Ishikawa (cell line): ENCODE measurements around the gene MED12.

Experiments used
- CEBPB ChIP-seq: IDR thresholded peaks from 2 replicates; pipeline ENCODE4 v1.6.1; 2012
- CREB1 ChIP-seq: IDR thresholded peaks from 2 replicates; pipeline ENCODE4 v1.6.1; 2012; ENCODE audit warnings: low read depth
- EGR1 ChIP-seq: IDR thresholded peaks from 2 replicates; pipeline ENCODE4 v1.6.1; 2012
- EP300 ChIP-seq: IDR thresholded peaks from 2 replicates; pipeline ENCODE4 v1.6.1; 2012; ENCODE audit warnings: borderline replicate concordance
- FOXM1 ChIP-seq: IDR thresholded peaks from 2 replicates; pipeline ENCODE4 v1.6.1; 2012; ENCODE audit warnings: low read depth, borderline replicate concordance
- NFIC ChIP-seq: IDR thresholded peaks from 2 replicates; pipeline ENCODE4 v1.6.1; 2012
- RAD21 ChIP-seq: IDR thresholded peaks from 2 replicates; pipeline ENCODE4 v1.6.1; 2012; ENCODE audit warnings: low read depth
- TAF1 ChIP-seq: IDR thresholded peaks from 2 replicates; pipeline ENCODE4 v1.6.1; 2012; ENCODE audit warnings: low read depth, mild to moderate bottlenecking
- TCF12 ChIP-seq: IDR thresholded peaks from 2 replicates; pipeline ENCODE4 v1.6.1; 2012; ENCODE audit warnings: low read depth
- TEAD4 ChIP-seq: IDR thresholded peaks from 2 replicates; pipeline ENCODE4 v1.6.1; 2012
- YY1 ChIP-seq: IDR thresholded peaks from 2 replicates; pipeline ENCODE4 v1.6.1; 2012; ENCODE audit warnings: low read depth
- ZBTB7A ChIP-seq: IDR thresholded peaks from 2 replicates; pipeline ENCODE4 v1.6.1; 2012; ENCODE audit warnings: low read depth
- TF ChIP-seq, protein P1 (sequence below): IDR thresholded peaks from 2 replicates; pipeline ENCODE4 v1.6.1; 2012; ENCODE audit warnings: low read depth, mild to moderate bottlenecking
- TF ChIP-seq, protein P2 (sequence below): IDR thresholded peaks from 2 replicates; pipeline ENCODE4 v1.6.1; 2012
- TF ChIP-seq, protein P3 (sequence below): IDR thresholded peaks from 2 replicates; pipeline ENCODE4 v1.6.1; 2012

Gene MED12

DNA sequence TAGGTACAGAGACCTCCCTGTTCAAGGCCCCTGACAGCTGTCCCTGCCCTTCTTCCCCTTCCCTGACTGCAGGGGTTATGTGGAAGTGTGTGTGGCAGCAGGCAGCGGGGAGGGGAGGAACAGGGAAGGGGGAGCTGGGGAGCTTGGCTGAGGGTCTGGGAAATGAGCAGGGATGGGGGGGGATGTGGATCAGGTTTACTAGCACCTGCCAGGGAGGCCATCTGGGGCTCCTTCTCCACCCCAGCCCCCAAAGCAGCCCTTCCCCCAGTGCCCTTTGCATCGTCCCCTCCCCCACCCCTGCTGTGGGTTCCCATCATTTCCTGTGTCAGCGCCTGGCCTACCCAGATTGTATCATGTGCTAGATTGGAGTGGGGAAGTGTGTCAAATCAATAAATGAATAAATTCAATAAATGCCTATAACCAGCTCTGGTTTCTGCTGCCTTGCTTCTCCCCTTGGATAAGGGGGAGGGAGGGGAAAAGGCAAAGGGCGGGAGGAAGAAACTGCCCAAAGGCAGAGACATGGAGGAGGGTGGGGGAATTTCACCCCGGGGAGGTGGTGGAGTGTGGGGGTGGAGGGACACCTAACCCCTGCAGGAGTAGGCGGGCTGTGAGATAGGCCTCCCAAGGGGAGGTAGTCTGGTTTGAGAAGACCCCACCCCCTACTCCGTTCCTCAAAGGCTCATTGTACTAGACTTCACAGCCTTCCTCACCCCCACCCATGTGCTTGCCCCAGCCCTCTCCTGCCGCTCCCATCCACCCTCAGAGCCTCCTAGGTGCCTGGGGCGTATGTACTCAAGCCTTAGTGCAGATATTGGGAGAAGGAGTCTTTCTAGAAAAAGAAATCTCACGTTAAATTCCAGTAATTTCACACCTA lies 15.0 kb upstream of the MED12 start:
- TF ChIP-seq, protein P1, sequence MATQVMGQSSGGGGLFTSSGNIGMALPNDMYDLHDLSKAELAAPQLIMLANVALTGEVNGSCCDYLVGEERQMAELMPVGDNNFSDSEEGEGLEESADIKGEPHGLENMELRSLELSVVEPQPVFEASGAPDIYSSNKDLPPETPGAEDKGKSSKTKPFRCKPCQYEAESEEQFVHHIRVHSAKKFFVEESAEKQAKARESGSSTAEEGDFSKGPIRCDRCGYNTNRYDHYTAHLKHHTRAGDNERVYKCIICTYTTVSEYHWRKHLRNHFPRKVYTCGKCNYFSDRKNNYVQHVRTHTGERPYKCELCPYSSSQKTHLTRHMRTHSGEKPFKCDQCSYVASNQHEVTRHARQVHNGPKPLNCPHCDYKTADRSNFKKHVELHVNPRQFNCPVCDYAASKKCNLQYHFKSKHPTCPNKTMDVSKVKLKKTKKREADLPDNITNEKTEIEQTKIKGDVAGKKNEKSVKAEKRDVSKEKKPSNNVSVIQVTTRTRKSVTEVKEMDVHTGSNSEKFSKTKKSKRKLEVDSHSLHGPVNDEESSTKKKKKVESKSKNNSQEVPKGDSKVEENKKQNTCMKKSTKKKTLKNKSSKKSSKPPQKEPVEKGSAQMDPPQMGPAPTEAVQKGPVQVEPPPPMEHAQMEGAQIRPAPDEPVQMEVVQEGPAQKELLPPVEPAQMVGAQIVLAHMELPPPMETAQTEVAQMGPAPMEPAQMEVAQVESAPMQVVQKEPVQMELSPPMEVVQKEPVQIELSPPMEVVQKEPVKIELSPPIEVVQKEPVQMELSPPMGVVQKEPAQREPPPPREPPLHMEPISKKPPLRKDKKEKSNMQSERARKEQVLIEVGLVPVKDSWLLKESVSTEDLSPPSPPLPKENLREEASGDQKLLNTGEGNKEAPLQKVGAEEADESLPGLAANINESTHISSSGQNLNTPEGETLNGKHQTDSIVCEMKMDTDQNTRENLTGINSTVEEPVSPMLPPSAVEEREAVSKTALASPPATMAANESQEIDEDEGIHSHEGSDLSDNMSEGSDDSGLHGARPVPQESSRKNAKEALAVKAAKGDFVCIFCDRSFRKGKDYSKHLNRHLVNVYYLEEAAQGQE = no peak
- no peak for TF ChIP-seq NFIC
- TF ChIP-seq, protein P2, sequence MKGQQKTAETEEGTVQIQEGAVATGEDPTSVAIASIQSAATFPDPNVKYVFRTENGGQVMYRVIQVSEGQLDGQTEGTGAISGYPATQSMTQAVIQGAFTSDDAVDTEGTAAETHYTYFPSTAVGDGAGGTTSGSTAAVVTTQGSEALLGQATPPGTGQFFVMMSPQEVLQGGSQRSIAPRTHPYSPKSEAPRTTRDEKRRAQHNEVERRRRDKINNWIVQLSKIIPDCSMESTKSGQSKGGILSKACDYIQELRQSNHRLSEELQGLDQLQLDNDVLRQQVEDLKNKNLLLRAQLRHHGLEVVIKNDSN = no peak
- TF ChIP-seq CREB1 = no peak
- TF ChIP-seq TAF1 = no peak
- no peak for TF ChIP-seq YY1
- no peak for TF ChIP-seq EP300
- TF ChIP-seq ZBTB7A = no peak
- TF ChIP-seq TCF12 = no peak
- TF ChIP-seq, protein P3, sequence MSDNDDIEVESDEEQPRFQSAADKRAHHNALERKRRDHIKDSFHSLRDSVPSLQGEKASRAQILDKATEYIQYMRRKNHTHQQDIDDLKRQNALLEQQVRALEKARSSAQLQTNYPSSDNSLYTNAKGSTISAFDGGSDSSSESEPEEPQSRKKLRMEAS = no peak
- TF ChIP-seq TEAD4 = no peak
- TF ChIP-seq RAD21 = no peak

DNA sequence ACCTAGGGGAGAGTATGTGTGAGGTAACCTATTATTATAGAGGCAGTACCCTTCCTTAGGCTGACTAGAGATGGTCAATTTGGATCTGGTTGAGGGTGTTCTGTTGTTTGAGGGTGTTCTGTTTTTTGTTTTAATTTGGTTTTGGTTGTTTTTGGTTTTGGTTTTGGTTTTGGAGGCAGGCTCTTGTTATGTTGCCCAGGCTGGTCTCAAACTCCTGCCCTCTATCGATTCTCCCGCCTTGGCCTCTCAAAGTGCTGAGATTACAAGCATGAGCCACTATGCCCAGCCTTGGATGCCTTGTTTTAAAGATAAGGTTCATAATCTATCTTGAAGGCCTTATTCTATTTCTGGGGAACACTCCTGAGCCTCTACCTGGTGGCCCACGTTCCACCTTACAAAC lies 12.8 kb upstream of the MED12 start:
- TF ChIP-seq, protein P1 = no peak
- TF ChIP-seq FOXM1 (no peak), CREB1 (no peak), TAF1 (no peak), NFIC (no peak), EP300 (no peak), CEBPB (no peak), TEAD4 (no peak), RAD21 (no peak), EGR1 (no peak), ZBTB7A (no peak), YY1 (no peak), TCF12 (no peak)
- TF ChIP-seq, protein P3 = no peak
- TF ChIP-seq, protein P2 = no peak

DNA sequence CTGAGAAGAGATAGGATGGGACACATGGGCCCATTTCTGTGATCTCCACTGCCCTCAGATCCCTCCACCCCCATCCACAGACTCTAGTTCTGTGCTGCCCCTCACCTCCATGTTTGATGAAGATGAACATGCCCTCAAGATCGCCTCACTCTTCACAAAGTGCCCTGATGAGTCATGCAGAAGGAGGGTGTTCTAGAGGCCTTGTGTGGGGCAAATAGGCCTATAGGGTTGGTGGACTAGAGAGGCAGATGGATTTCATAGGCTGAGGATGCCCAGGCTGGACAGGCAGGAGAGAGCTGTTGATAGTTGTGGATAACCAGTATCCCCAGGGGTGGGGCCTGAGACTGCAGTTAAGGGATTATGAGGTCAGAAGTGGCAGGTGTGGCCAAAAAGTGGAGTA lies 12.0 kb upstream of the MED12 start, which contains the start of gene CXorf65:
TSS of gene CXorf65 (minus strand) at position 314 of the 400 bp plus-strand sequence. CDS start at position 130, 184 bp downstream.
- no peak for TF ChIP-seq TEAD4
- no peak for TF ChIP-seq CEBPB
- TF ChIP-seq FOXM1 = no peak
- TF ChIP-seq, protein P3 = no peak
- TF ChIP-seq, protein P1 = no peak
- no peak for TF ChIP-seq TCF12
- no peak for TF ChIP-seq EGR1

DNA sequence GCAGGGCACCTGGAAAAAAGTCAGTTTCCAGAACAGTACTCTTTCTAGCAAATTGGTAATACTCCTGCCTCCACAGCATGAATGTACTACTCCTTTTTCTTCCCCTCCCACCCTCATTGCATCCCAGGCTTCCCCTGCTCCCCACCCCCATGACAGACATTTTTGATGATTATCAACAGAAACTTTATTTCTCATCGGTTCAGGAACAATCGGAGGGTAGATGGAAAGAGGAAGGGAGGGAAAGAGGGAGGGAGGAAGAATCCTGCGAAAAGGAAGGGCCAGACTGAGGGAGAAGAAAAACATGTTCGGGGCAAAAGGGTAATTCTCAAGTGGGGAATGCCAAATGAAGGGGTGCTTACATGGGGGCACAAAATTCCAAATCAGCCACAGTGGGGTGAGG lies 11.2 kb upstream of the MED12 start:
- no peak for TF ChIP-seq ZBTB7A
- no peak for TF ChIP-seq YY1
- TF ChIP-seq, protein P1 = no peak
- no peak for TF ChIP-seq EGR1
- TF ChIP-seq, protein P2 = no peak
- no peak for TF ChIP-seq TEAD4
- TF ChIP-seq CREB1 = no peak
- no peak for TF ChIP-seq TCF12
- TF ChIP-seq NFIC = no peak
- no peak for TF ChIP-seq TAF1
- TF ChIP-seq CEBPB = no peak
- TF ChIP-seq EP300 = no peak
- TF ChIP-seq FOXM1 = no peak
- TF ChIP-seq, protein P3 = no peak
- TF ChIP-seq RAD21 = no peak
